Kidney (tissue), 14 donors: ENCODE data around the gene THBS2. TPM values are rescaled to one million over a fixed set of nuclear protein-coding genes. Genes with fewer than 3 reads are reported as not detected.

Experiments used
- DNase-seq, 5 donors: peaks; one replicate each; pipeline ENCODE4 v3.0.0-alpha.2; 2013 to 2020
- FAIRE-seq: peaks from 2 replicates; lab custom pipeline; 2012; peaks lifted over from hg19 to GRCh38; lab: Jason Lieb, UNC
- H3K27ac ChIP-seq, 2 donors: one replicate each; pipeline ENCODE4 v1.7.0; 2013; ENCODE audit warnings: low read depth in 2 of 2, low read length in 2 of 2, inconsistent platforms in 1 of 2
- H3K27me3 ChIP-seq: one replicate; pipeline ENCODE4 v1.7.1; 2013; ENCODE audit warnings: low read length, inconsistent platforms; ENCODE audit not compliant: control insufficient read depth, insufficient read depth
- H3K36me3 ChIP-seq, 3 donors: one replicate each; pipeline versions ENCODE4 v1.7.0 to v1.7.1; 2013; ENCODE audit warnings: low read length in 3 of 3, control low read depth in 1 of 3, inconsistent platforms in 1 of 3; ENCODE audit not compliant: insufficient read depth in 3 of 3, control insufficient read depth in 2 of 3
- H3K4me1 ChIP-seq, 3 donors: one replicate each; pipeline versions ENCODE4 v1.7.0 to v1.7.1; 2013; ENCODE audit warnings: low read length in 3 of 3, inconsistent platforms in 1 of 3, low read depth in 1 of 3; ENCODE audit not compliant: control insufficient read depth in 2 of 3, insufficient read depth in 2 of 3
- H3K4me3 ChIP-seq, 3 donors: one replicate each; pipeline versions ENCODE4 v1.7.0 to v1.8.1; 2013; ENCODE audit warnings: low read length in 3 of 3, control low read depth in 1 of 3, inconsistent platforms in 1 of 3
- H3K9ac ChIP-seq, 3 donors: one replicate each; pipeline versions ENCODE4 v1.7.0 to v1.7.1; 2013; ENCODE audit warnings: low read length in 3 of 3, control low read depth in 1 of 3, inconsistent platforms in 1 of 3
- H3K9me3 ChIP-seq, 3 donors: one replicate each; pipeline versions ENCODE4 v1.7.0 to v1.7.1; 2013; ENCODE audit warnings: low read length in 3 of 3, control low read depth in 1 of 3, inconsistent platforms in 1 of 3; ENCODE audit not compliant: control insufficient read depth in 2 of 3, insufficient read depth in 1 of 3
- intact Hi-C: fragments of 100-400 bp; cut with DNase I; formaldehyde crosslinking; loops from one replicate; pipeline ENCODE4 v1.11.1; 2022
- polyA plus RNA-seq: library from polyadenylated mRNA; stranded (reverse); fragments of 350-450 nt; fragmentation: Illumina TruSeq; extraction: RNeasy Lipid Tissue Mini Kit (QIAGEN cat#74804); gene quantifications from one replicate; pipeline ENCODE4 v1.2.3, GENCODE V29; 2014; ENCODE audit warnings: low read depth, low replicate concordance; ENCODE audit not compliant: insufficient read depth
- total RNA-seq: library from RNA; stranded (reverse); fragmentation: NEBNext Ultra II Directional; extraction: Animal tissue kit (Norgen Biotek cat#: 25700); gene quantifications from one replicate; pipeline ENCODE4 v1.2.1, GENCODE V29; 2021
- TF ChIP-seq, protein P1 (sequence below): IDR thresholded peaks from 3 replicates; pipeline ENCODE4 v1.5.1; 2012; ENCODE audit warnings: mild to moderate bottlenecking, moderate library complexity, borderline replicate concordance; ENCODE audit not compliant: insufficient read depth; ENCODE audit errors: extremely low read depth
- donor health status: control.
- donor health status: control.
- donor health status: control.
- donor health status: control.
- donor health status: control.
- donor health status: DM: yes; HTN: yes; CAD: no.
- donor health status: Normal renal cell carcinoma (clear cell type).

Gene THBS2
- total and polyA plus RNA-seq, 2 donors from 2014 or later = 2.7 to 33.4 TPM

DNA sequence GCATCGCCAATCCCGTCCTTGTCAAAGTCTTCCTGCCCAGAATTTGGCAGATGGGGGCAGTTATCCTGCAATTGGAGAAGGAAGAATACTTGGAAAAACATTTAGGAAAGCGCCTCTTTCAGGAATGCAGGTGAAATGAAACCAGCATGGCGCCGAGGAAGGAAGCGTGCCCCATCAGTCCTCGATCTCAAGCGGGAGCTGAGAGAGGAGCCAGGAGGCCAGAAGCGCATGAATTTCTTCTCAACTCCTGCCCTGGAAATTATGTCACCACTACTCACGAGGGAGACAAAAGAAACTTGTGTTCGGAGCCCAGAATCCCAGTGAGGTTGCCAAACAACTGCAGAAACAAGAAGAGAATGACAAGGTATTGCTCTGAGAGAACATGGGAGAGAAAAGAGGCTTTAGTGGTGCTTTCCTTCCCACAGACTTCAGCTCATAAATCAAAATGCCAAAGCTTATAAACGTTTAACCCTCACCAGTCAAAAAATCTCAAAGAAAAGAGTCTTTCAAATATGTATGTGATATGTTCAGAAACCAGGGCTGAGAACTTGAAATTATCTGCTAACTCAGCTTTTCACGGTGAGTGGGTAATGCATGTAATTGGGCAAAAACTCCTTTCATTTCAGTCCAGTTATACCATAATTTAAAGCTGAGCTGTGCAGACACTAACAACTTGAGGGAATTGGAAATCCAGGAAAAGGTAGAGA, 23.9 kb downstream of the THBS2 start:
- TF ChIP-seq, protein P1, sequence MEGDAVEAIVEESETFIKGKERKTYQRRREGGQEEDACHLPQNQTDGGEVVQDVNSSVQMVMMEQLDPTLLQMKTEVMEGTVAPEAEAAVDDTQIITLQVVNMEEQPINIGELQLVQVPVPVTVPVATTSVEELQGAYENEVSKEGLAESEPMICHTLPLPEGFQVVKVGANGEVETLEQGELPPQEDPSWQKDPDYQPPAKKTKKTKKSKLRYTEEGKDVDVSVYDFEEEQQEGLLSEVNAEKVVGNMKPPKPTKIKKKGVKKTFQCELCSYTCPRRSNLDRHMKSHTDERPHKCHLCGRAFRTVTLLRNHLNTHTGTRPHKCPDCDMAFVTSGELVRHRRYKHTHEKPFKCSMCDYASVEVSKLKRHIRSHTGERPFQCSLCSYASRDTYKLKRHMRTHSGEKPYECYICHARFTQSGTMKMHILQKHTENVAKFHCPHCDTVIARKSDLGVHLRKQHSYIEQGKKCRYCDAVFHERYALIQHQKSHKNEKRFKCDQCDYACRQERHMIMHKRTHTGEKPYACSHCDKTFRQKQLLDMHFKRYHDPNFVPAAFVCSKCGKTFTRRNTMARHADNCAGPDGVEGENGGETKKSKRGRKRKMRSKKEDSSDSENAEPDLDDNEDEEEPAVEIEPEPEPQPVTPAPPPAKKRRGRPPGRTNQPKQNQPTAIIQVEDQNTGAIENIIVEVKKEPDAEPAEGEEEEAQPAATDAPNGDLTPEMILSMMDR = no peak
- Histone ChIP-seq H3K27ac (no peak overlapping the region), H3K9ac (no peak overlapping the region), H3K4me3 (no peak overlapping the region), H3K9me3 (peaks cover 0 to 1% (median 0%) of the 10 kb centered on the region in 3 donors), H3K36me3 (peaks cover 0 to 2% (median 0%) of the 10 kb centered on the region in 3 donors), H3K27me3 (no peaks in the 10 kb centered on the region), H3K4me1 (no peaks in the 10 kb centered on the region)
- FAIRE-seq = no peak
- peak in 2 of 5 donors; percentile 11 to 23 for DNase-seq
- intact Hi-C loops = no loop called here

DNA sequence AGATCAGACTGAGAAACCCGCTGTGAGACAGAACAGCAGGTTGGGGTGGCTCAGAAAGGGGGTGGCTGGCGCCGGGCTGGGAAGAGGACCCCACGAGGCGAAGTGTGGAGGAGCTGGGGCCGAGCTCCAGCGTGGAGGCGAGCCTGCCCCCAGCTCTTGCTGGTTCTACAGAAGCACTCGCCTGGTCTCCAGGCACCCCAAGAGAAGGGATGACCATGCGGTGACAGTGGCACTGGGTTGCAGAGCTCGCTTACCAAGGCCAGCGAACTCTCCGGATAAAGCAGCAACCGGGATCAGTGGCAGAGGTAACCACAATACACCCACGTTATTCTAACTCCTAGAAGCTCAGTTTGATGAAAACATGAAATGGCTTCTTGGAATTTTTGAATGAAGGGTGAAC, 26.5 kb downstream of the THBS2 start:
- H3K27ac ChIP-seq = no peak overlapping the region
- no peaks in the 10 kb centered on the region for H3K36me3 ChIP-seq
- no peak overlapping the region for H3K9ac ChIP-seq
- DNase-seq = peak in 1 of 5 donors; percentile 43
- H3K9me3 ChIP-seq = no peaks in the 10 kb centered on the region
- no peaks in the 10 kb centered on the region for H3K4me1 ChIP-seq
- intact Hi-C loops = no loop called here
- TF ChIP-seq, protein P1 = no peak
- no peak for FAIRE-seq
- H3K27me3 ChIP-seq = no peaks in the 10 kb centered on the region
- H3K4me3 ChIP-seq = no peak overlapping the region

DNA sequence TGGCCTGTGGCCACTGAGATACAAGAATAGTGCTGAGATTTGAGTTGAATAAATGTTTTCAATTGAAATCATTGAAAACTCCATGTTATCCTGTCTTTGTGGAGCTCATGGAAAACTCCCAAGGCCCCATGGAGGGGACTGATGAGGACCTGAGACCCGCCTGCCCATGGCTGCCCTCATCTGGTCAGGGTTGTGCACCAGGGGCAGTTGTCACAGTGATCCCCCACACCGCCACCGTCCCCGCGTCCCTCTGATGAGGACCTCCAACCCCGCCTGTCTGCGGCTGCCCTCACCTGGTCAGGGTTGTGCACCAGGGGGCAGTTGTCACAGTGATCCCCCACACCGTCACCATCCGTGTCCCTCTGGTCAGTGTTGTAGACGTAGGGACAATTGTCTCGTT, 27.8 kb downstream of the THBS2 start:
- FAIRE-seq = no peak
- H3K4me3 ChIP-seq = no peak overlapping the region

More for the DNA sequence above, 27.8 kb downstream of the THBS2 start:
- Histone ChIP-seq H3K36me3 (no peaks in the 10 kb centered on the region), H3K9me3 (no peaks in the 10 kb centered on the region), H3K4me1 (peaks cover 0 to 3% (median 0%) of the 10 kb centered on the region in 3 donors), H3K9ac (no peak overlapping the region), H3K27ac (no peak overlapping the region), H3K27me3 (no peaks in the 10 kb centered on the region)
- intact Hi-C loops = no loop called here
- TF ChIP-seq, protein P1 = no peak
- peak in 2 of 5 donors; percentile 18 to 59 for DNase-seq
